Measurements from ENCODE around the gene LRP10.

LRP10 gene

GRCh38 chr14:22920697-22921096 lies 49.2 kb downstream of the LRP10 start:
- no peak for DNase-seq

GRCh38 chr14:22922294-22922693 lies 50.8 kb downstream of the LRP10 start:
- no peak for DNase-seq

DNA sequence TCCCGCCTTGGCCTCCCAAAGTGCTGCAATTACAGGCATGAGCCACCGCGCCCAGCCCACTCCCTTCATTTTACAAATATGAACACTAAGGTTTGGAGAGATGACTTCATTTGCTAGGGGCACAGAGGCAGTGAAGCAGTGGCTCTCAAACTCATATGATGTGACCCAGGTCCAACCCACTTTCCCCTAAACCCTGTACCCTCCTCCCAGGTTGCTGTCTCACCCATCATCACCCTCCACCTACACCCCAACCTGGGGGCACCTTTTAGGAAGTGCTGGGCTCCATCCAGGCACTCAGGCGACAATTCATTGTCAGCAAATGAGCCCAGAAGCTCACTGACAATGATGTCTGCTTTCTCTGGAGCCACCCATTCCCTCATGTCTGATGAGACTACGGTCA lies 52.2 kb downstream of the LRP10 start:
- no peak for DNase-seq

- DNase-seq, result no peak
Measured at GRCh38 chr14:22925513-22925912, 54.0 kb downstream of the LRP10 start.

DNA sequence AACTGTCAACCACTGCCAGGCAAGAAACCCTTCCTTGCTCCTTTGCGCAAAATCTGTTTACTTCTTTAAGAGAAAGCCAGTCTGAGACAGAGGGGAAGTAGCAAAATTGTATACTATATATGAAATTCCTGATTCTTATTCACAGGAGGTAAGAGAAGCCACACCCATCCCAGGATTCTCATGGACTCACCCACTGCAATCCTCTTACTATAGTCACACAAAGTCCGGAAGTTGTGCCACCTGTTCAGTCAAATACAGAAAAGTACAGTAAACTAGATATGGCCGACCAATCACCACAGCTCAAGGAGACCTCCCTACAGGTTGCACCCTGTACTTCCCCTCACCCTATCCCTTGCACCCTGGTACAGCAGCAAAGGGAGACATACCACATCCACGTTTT lies 54.8 kb downstream of the LRP10 start:
- no peak for DNase-seq

DNA sequence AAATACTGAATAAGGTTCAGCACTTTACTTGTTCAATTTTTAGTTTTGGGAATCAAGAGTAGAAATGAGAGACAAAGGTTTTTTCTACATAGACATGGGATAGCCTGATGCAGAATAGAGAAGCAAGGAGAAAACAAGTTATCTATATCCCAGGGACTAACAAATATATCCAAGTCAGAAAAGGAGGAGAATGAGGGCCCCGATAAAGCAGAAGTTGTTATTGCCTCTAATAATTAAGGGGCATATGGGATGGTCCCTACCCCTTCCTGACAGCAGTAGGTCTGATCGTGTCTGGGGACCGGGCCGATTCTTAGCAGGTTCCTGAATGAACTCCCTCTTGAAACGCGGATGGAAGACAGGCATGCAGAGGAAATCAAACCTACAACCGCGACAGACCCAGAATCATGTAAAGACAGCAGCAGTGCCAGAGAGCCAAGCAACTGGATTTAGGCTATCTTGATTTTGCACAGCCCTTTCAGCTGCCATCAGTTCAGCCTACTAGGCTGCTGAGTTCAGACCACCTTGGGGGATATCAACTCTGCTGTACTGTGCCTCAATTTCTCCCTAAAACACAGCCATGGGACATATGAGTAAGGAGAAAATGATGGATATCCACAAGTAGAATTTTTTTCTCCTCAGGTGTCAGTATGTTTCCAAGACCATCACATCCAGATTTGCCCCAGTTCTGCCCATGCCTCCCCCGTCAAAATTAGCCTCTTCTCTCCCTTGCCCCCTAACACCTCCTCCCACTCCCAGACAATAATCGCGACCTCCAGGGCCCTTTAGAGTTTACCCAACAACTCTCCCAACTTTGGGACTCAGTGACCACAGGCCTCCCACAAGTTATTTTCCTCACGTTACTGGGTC lies 56.9 kb downstream of the LRP10 start:
- DNase-seq, result no peak

GRCh38 chr14:22929104-22929960 lies 57.8 kb downstream of the LRP10 start, which contains the start of gene PRMT5:
PRMT5 (minus strand) TSS chr14:22929376; CDS start chr14:22929361, 15 bp downstream.
- peak; percentile 98 for DNase-seq

DNA sequence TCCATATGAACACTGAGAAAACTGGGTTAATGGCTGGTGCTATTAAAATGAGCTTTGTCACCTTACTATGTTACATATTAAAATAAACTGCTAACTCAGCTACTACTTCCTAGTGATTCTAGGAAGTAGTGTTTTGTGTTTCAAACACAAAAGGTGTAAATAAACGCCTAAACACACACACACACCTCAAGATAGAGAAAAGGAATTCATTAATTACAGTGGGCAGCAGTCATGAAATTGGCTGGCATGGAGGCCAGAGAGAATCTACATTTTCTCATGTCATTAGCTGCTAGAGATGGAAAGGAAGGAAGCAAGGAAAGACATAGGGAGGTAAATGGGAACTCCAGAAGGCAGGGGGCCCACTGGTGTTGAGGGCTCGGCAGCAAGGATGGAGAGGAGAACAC lies 58.4 kb downstream of the LRP10 start:
- DNase-seq, result no peak
